Measurements from ENCODE around the gene CBY1. TPM values are rescaled to one million over a fixed set of nuclear protein-coding genes. Genes with fewer than 3 reads are reported as not detected.
"Not testable (repeated sequence)": the region's sequence is repeated elsewhere in the genome, so short reads cannot be mapped to it uniquely, and the experiment has no call there.

Gene CBY1
- total and polyA plus RNA-seq, 10 of the 15 experiments (the other 5 are each of a cell fraction or from before 2014, with no cell fraction given), result 7.3 to 18.6 (median 11.9) TPM

DNA sequence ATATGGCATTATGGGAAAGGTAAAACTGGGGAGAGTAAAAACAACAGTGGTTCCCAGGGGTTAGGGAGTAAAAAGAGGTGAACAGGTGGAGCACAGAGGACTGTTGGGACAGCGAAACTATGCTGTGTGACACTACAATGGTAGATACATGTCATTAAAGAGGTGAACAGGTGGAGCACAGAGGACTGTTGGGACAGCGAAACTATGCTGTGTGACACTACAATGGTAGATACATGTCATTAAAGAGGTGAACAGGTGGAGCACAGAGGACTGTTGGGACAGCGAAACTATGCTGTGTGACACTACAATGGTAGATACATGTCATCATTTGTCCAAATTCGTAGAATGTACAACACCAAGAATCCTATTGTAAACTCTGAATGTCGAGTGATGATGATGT lies 12.2 kb upstream of the CBY1 start:
- BruUV-seq (replicated peaks); RAD21 ChIA-PET (ENCODE audit: unreplicated experiment); CTCF ChIA-PET; H3K4me2 ChIP-seq (ENCODE audit: control insufficient read depth, insufficient read depth); H3K27ac ChIP-seq (ENCODE audit: control insufficient read depth, insufficient read depth); H3K27me3 ChIP-seq (replicated peaks in 1 of 2; ENCODE audit: control insufficient read depth in 2 of 2, insufficient read depth in 2 of 2, low read length in 1 of 2); H3K9ac ChIP-seq (ENCODE audit: control insufficient read depth, insufficient read depth, low read length); H3K9me3 ChIP-seq (replicated peaks; ENCODE audit: control insufficient read depth, insufficient read depth, low read length); DNase-seq (ENCODE audit: low read depth, low spot score); H3K4me1 ChIP-seq (ENCODE audit: control insufficient read depth, insufficient read depth, low read length); SMC1A ChIA-PET (ENCODE audit: uncharacterized antibody, unreplicated experiment); in situ Hi-C loops (cut with MboI); ATAC-seq; H2AFZ ChIP-seq (ENCODE audit: control insufficient read depth, low read depth, low read length); H3K79me2 ChIP-seq (ENCODE audit: control insufficient read depth, insufficient read depth, low read length); H4K20me1 ChIP-seq (ENCODE audit: control insufficient read depth, insufficient read depth); POLR2A ChIA-PET; H3K36me3 ChIP-seq (ENCODE audit: control insufficient read depth in 2 of 2, insufficient read depth in 2 of 2, low read length in 1 of 2); intact Hi-C loops (cut with micrococcal nuclease; ENCODE audit: unreplicated experiment); H3K4me3 ChIP-seq; FAIRE-seq: not testable (repeated sequence)
- 47% methylated on average over 5 of the region's 5 CpGs for WGBS (ENCODE audit: insufficient coverage, insufficient replicate concordance, low lambda C conversion rate, missing lambda C conversion rate)

DNA sequence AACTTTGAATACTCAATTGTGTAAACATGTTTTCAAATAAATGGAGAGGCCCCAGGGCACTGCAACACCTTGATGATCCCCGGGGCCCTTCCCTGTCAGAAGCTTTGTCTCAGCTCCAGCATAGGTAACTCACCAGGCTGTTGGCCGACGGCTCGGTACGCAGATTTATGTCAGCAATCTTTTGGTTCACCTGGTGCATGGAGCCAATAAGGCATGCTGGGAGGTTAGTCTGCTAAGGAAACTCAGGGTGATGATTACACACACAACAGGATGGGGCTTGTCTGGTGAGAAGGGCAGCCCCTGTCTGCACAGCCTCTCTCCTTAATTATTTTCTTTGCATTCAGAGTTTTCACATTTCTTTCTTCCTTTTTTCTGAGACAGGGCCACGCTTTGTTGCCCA lies 11.0 kb upstream of the CBY1 start:
- FAIRE-seq, result no peak
- BruUV-seq (replicated peaks), result no TSS peak
- no peak overlapping the region for H2AFZ ChIP-seq (ENCODE audit: control insufficient read depth, low read depth, low read length)

More for the DNA sequence above, 11.0 kb upstream of the CBY1 start:
- CTCF ChIA-PET, result no interaction called here
- POLR2A ChIA-PET, result no interaction called here
- in situ Hi-C loops (cut with MboI) (no loop called here), intact Hi-C loops (cut with micrococcal nuclease; ENCODE audit: unreplicated experiment) (no loop called here)
- H3K4me3 ChIP-seq, result no peak overlapping the region
- H3K4me1 ChIP-seq (ENCODE audit: control insufficient read depth, insufficient read depth, low read length), result no peaks in the 10 kb centered on the region
- no peaks in the 10 kb centered on the region for H3K9me3 ChIP-seq (replicated peaks; ENCODE audit: control insufficient read depth, insufficient read depth, low read length)
- H3K79me2 ChIP-seq (ENCODE audit: control insufficient read depth, insufficient read depth, low read length), result no peaks in the 10 kb centered on the region
- no peak for ATAC-seq
- SMC1A ChIA-PET (ENCODE audit: uncharacterized antibody, unreplicated experiment), result no interaction called here
- H3K9ac ChIP-seq (ENCODE audit: control insufficient read depth, insufficient read depth, low read length), result no peak overlapping the region
- RAD21 ChIA-PET (ENCODE audit: unreplicated experiment), result no interaction called here
- no peak for DNase-seq (ENCODE audit: low read depth, low spot score)
- no peak overlapping the region for H3K4me2 ChIP-seq (ENCODE audit: control insufficient read depth, insufficient read depth)
- no peaks in the 10 kb centered on the region for H3K36me3 ChIP-seq (ENCODE audit: control insufficient read depth in 2 of 2, insufficient read depth in 2 of 2, low read length in 1 of 2)
- TF ChIP-seq, protein P1, sequence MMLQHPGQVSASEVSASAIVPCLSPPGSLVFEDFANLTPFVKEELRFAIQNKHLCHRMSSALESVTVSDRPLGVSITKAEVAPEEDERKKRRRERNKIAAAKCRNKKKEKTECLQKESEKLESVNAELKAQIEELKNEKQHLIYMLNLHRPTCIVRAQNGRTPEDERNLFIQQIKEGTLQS (IDR thresholded peaks at IDR 0.05; ENCODE audit: borderline replicate concordance, extremely low read depth, low read depth, low read length), result no peak
- TF ChIP-seq, protein P2, sequence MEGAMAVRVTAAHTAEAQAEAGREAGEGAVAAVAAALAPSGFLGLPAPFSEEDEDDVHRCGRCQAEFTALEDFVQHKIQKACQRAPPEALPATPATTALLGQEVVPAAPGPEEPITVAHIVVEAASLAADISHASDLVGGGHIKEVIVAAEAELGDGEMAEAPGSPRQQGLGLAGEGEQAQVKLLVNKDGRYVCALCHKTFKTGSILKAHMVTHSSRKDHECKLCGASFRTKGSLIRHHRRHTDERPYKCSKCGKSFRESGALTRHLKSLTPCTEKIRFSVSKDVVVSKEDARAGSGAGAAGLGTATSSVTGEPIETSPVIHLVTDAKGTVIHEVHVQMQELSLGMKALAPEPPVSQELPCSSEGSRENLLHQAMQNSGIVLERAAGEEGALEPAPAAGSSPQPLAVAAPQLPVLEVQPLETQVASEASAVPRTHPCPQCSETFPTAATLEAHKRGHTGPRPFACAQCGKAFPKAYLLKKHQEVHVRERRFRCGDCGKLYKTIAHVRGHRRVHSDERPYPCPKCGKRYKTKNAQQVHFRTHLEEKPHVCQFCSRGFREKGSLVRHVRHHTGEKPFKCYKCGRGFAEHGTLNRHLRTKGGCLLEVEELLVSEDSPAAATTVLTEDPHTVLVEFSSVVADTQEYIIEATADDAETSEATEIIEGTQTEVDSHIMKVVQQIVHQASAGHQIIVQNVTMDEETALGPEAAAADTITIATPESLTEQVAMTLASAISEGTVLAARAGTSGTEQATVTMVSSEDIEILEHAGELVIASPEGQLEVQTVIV (IDR thresholded peaks at IDR 0.05; ENCODE audit: borderline replicate concordance, partially characterized antibody), result no peak
- H3K27me3 ChIP-seq (replicated peaks in 1 of 2; ENCODE audit: control insufficient read depth in 2 of 2, insufficient read depth in 2 of 2, low read length in 1 of 2), result no peaks in the 10 kb centered on the region
- 73% methylated on average over 6 of the region's 6 CpGs for WGBS (ENCODE audit: insufficient coverage, insufficient replicate concordance, low lambda C conversion rate, missing lambda C conversion rate)
- H4K20me1 ChIP-seq (ENCODE audit: control insufficient read depth, insufficient read depth), result no peaks in the 10 kb centered on the region
- no peak overlapping the region for H3K27ac ChIP-seq (ENCODE audit: control insufficient read depth, insufficient read depth)
